GM10266 (cell line): ENCODE measurements around the gene STYXL2.

Experiments used
- DNase-seq: peaks from one replicate; pipeline ENCODE4 v3.0.0; 2012; ENCODE audit errors: extremely low spot score
- CTCF ChIP-seq: IDR thresholded peaks from 2 replicates; pipeline ENCODE4 v1.5.1; 2012; ENCODE audit warnings: mild to moderate bottlenecking, low read depth; ENCODE audit not compliant: control insufficient read depth, insufficient read depth; ENCODE audit errors: missing control alignments

STYXL2 gene

GRCh38 chr1:167135281-167135840 is 41.5 kb downstream of the STYXL2 start:
- TF ChIP-seq CTCF, result no peak
- DNase-seq, result no peak

- no peak for TF ChIP-seq CTCF
- DNase-seq, result no peak
Measured at GRCh38 chr1:167136191-167136614, 42.3 kb downstream of the STYXL2 start.

GRCh38 chr1:167136806-167137205 is 42.9 kb downstream of the STYXL2 start:
- no peak for TF ChIP-seq CTCF
- DNase-seq, result no peak

- no peak for TF ChIP-seq CTCF
- DNase-seq, result no peak
Measured at GRCh38 chr1:167137332-167137781, 43.5 kb downstream of the STYXL2 start.

- no peak for TF ChIP-seq CTCF
- no peak for DNase-seq
Measured at GRCh38 chr1:167137793-167138510, 44.1 kb downstream of the STYXL2 start.

GRCh38 chr1:167138703-167139102 is 44.8 kb downstream of the STYXL2 start:
- TF ChIP-seq CTCF, result no peak
- DNase-seq, result no peak

GRCh38 chr1:167141963-167142362 is 48.1 kb downstream of the STYXL2 start:
- DNase-seq, result no peak
- TF ChIP-seq CTCF, result no peak
